Measurements from ENCODE around the gene PRTN3.
A peak's percentile ranks its signal among the peaks of the same experiment; 100 is the strongest.
"Not testable (repeated sequence)": the region's sequence is repeated elsewhere in the genome, so short reads cannot be mapped to it uniquely, and the experiment has no call there.

The PRTN3 gene

GRCh38 chr19:867855-868457 is 27.2 kb downstream of the PRTN3 start:
- DNase-seq (ENCODE audit: low spot score) = no peak

GRCh38 chr19:868458-869244 is 27.9 kb downstream of the PRTN3 start:
- no peak for DNase-seq (ENCODE audit: low spot score)

- no peak for DNase-seq (ENCODE audit: low spot score)
Observed at GRCh38 chr19:869245-870177, 28.7 kb downstream of the PRTN3 start.

- no peak for DNase-seq (ENCODE audit: low spot score)
Observed at GRCh38 chr19:870314-870713, 29.5 kb downstream of the PRTN3 start.

DNA sequence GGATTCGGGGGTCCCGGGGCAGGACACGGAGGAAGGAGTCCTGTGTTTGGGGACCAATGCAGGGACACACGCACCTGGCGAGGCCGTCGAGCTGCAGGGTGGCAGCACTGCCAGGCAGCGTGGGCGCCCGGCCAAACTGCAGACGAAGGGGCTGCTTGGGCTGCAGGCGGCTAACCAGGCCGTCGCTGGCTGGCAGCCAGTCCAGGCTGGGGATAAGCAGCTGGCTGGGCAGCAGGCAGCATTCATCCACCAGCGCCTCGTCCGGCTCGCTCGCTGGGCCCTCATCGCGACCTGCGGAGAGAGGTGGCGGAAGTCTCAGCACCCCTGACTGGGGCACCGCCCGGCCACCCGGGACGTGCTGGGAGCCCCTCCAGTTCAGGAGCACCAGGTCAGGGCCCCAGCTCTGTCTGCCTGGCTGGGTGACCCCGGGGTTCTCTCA is 30.2 kb downstream of the PRTN3 start:
- DNase-seq (ENCODE audit: low spot score) = no peak

DNA sequence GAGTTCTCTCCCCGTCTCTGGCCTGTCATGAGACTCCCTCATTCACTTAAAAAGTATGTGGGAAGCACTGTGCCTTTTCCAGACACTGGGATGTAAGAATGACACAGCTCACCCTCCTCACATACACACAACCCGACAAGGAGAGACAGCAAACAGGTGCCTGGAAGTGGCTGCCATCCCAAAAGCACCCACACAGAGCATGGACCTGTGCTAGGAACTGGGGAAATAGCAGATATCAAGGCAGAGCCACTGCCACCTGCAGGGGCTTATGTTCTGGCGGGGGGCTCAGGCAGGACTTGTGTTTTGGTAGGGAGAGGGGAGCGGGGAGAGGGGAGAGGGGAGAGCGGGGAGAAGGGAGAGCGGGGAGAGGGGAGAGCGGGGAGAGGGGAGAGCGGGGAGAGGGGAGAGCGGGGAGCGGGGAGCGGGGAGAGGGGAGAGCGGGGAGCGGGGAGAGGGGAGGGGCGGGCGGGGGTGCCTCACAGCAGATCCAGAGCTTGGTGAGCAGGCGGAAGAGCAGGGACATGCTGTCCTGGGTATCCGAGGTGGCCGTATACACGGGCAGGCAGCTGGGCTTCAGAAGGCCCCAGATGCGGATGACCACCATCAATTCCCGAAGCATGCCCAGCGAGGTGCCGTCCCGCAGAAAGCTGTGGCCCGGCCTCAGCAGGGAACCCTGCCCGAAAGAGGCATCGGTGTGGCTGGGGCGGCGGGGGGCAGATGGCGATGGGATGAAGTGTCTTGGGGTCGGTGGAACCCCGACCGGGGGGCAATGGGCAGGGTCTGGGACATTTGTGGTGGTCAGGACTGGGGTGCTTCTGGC is 30.9 kb downstream of the PRTN3 start:
- no peak for DNase-seq (ENCODE audit: low spot score)

DNA sequence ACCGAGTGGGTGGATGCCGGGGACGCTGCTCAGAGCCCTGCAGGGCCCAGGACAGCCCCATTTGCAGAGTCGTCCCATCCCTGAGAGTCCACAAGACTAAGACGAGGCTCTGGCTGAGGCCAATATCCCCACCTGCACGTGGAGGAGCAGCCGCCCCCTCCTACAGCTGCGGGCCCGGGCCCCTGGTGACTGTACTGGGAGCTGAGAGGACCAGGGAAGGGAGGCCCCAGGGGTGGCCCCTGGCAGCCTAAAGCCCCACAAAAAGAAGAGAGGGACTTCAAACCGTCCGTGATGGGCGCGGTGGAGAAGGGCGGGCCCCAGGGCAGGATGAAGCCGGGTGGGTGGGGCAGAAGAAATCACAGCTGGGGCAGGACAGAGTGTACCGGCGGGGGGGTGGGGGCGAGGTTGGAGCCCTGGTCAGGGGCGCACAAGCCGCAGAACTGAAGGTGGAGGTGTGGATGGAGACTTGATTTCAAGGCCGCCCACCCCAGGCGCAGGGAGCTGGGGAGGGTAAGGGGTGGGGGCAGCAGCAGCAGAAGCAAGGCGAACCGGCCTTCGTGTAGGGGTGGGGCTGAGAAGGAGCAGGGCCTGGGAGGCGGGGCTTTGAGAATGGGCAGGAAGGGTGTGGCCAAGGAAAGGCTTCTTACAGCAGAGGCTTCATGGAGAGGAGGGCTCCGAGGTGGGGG is 31.6 kb downstream of the PRTN3 start:
- peak; percentile 74 for DNase-seq (ENCODE audit: low spot score)

DNA sequence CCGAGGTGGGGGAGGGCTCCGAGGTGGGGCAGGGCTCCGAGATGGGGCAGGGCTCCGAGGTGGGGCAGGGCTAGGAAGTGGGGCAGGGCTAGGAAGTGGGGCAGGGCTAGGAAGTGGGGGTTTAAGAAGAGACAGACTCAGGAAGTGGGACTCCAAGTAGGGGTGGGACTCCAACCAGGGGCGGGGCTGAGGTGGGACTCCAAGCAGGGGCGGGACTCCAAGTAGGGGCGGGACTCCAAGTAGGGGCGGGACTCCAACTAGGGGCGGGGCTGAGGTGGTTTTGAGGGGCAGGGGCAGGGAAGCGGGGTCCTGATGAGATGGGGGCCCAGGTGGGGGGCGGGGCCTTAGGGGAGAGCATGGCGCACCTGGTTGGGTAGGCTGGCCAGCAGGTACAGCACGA is 32.3 kb downstream of the PRTN3 start:
- DNase-seq (ENCODE audit: low spot score) = peak; percentile 40

GRCh38 chr19:873561-874041 is 32.8 kb downstream of the PRTN3 start:
- DNase-seq (ENCODE audit: low spot score) = no peak

DNA sequence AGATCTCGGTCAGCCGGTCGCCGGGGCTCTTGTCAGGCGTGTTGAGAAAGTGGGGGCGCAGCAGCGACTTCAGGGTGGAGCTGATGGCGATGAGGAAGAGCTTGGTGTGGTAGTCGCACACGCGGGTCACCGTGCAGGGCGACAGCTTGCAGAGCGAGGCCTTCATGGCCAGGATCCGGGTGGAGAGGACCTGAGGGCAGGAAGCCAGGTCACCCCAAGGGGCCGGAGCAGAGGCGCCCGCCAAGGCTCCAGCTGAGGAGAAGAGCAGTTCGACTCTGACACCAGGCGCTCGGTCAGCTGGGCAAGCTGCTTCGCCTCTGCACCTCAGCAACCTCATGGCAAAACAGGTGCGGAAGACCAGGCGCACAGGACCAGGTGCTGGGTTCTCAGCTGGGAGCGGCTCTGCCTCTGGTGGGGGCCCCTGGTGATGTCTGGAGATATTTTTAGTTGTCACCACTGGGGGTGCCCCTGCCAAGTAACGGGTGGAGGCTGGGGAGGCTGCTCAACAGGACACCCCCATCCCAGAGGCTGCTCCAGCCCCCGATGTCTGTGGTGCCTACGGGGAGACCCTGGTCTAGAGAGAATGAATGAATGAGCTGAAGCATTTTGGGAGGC is 34.6 kb downstream of the PRTN3 start:
- DNase-seq (ENCODE audit: low spot score) = no peak

- DNase-seq (ENCODE audit: low spot score) = no peak
Observed at GRCh38 chr19:876089-876488, 35.3 kb downstream of the PRTN3 start.

DNA sequence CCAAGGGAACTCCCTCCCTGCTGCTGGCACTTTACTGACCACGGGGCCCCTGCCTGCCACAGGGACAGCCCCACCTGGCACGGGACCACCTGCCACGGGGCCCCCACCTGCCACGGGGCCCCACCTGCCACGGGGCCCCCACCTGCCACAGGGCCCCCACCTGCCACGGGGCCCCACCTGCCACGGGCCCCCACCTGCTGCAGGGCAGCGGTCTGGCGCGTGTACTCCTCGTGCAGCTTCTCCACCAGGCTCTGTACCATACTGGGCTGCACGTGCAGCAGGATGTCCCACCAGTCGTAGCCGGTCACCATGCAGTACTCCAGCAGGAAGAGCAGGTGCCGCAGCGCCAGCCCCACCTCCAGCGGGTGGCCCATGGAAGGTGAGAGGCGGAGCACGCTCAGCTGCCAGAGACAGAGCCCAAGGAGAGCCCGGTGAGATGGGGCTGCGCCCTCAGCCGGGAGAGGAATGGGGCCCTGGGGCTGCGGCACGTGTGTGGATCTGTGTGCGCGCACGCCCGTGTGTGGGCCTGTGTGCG is 36.0 kb downstream of the PRTN3 start:
- DNase-seq (ENCODE audit: low spot score) = no peak

DNA sequence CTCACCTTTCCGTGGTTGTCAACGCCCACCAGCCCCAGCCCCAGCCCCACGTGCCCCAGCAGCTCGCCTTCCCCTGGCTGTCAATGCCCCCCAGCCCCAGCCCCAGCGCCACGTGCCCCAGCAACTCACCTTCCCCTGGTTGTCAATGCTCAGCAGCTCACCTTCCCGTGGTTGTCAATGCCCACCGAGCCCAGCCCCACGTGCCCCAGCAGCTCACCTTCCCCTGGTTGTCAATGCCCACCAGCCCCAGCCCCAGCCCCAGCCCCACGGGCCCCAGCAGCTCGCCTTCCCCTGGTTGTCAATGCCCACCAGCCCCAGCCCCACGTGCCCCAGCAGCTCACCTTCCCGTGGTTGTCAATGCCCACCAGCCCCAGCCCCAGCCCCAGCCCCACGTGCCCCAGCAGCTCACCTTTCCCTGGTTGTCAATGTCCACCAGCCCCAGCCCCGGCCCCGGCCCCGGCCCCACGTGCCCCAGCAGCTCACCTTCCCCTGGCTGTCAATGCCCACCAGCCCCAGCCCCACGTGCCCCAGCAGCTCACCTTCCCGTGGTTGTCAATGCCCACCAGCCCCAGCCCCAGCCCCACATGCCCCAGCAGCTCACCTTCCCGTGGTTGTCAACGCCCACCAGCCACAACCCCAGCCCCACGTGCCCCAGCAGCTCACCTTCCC is 37.3 kb downstream of the PRTN3 start:
- not testable (repeated sequence) for DNase-seq (ENCODE audit: low spot score)

DNA sequence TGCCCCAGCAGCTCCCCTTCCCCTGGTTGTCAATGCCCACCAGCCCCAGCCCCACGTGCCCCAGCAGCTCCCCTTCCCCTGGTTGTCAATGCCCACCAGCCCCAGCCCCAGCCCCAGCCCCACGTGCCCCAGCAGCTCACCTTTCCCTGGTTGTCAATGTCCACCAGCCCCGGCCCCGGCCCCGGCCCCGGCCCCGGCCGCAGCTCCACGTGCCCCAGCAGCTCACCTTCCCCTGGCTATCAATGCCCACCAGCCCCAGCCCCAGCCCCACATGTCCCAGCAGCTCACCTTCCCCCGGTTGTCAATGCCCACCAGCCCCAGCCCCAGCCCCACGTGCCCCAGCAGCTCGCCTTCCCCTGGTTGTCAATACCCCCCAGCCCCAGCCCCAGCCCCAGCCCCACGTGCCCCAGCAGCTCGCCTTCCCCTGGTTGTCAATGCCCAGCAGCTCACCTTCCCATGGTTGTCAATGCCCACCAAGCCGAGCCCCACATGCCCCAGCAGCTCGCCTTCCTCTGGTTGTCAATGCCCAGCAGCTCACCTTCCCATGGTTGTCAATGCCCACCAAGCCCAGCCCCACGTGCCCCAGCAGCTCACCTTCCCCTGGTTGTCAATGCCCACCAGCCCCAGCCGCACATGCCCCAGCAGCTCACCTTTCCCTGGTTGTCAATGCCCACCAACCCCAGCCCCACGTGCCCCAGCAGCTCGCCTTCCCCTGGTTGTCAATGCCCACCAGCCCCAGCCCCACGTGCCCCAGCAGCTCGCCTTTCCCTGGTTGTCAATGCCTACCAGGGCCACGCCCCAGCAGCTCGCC is 38.2 kb downstream of the PRTN3 start:
- DNase-seq (ENCODE audit: low spot score) = not testable (repeated sequence)

DNA sequence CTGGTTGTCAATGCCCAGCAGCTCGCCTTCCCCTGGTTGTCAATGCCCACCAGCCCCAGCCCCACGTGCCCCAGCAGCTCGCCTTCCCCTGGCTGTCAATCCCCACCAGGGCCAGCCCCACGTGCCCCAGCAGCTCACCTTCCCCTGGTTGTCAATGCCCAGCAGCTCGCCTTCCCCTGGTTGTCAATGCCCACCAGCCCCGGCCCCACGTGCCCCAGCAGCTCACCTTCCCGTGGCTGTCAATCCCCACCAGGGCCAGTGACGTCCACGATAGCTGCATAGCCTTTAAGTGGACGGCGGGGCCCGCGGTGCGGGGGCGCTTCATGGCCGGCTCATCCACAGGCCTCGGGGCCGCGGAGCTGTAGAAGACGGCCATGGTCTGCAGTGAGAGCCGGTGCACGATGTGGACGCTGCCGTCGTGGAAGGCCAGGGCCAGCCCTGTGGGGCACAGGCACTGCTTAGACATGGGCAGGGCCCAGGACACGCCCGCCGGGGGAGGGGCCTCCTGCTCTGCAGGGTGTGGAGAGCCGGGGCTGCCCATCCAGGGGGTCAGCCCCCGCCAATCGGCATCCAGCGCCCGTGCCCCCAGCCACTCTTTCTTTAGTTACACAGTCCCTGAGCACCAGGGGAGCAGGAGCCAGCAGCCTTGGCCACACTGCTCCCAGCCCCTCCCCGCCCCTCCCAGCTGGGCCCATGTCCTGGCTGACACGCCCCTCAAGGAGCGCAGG is 39.1 kb downstream of the PRTN3 start:
- no peak for DNase-seq (ENCODE audit: low spot score)

- DNase-seq (ENCODE audit: low spot score) = no peak
Observed at GRCh38 chr19:881385-882071, 40.7 kb downstream of the PRTN3 start.

GRCh38 chr19:882871-883497 is 42.2 kb downstream of the PRTN3 start:
- no peak for DNase-seq (ENCODE audit: low spot score)
